GM12892 (cell line): ENCODE data around the gene MPST.
"Not testable (repeated sequence)": the region's sequence is repeated elsewhere in the genome, so short reads cannot be mapped to it uniquely, and the experiment has no call there.

Experiments used
- POLR2A ChIP-seq: IDR thresholded peaks from 2 replicates; pipeline ENCODE4 v1.6.1; 2011; ENCODE audit warnings: low read depth, low read length, control low read depth
- TAF1 ChIP-seq: IDR thresholded peaks from 2 replicates; pipeline ENCODE4 v1.6.1; 2011; ENCODE audit warnings: low read depth, mild to moderate bottlenecking, control low read depth, low read length, borderline replicate concordance

DNA sequence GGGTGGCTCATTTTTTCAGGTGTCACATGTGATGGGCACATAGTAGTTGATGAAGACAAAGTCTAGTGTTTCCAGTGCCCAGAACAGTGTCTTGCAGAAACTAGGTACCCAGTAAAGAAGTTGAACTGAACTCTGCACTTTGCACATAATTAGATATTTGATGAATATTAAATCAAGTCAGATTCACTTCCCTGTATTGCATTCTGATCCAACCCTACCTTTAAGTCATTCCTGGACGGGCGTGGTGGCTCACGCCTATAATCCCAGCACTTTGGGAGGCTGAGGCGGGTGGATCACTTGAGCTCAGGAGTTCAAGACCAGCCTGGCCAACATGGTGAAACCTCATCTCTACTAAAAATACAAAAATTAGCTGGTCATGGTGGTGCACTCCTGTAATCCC is 30.5 kb upstream of the MPST start:
- TF ChIP-seq TAF1, POLR2A: not testable (repeated sequence)
